Right renal pelvis (tissue), 4 donors: ENCODE results near the gene GNB4. TPM values are rescaled to one million over a fixed set of nuclear protein-coding genes. Genes with fewer than 3 reads are reported as not detected.

Experiments used
- DNase-seq, 4 donors: peaks; one replicate each; pipeline ENCODE4 v3.0.0-alpha.2; 2013; ENCODE audit warnings: low read depth in 4 of 4, low spot score in 3 of 4, missing footprints in 1 of 4
- polyA plus RNA-seq, 4 donors: library from polyadenylated mRNA; unstranded; fragments of 120-200 nt; gene quantifications; one replicate each; pipeline ENCODE4 v1.2.1, GENCODE V29; 2013; ENCODE audit not compliant: insufficient read length in 4 of 4

The GNB4 gene
- 10 to 100 TPM; 25.7 to 33.9 (median 31.6) TPM for polyA plus RNA-seq

GRCh38 chr3:179451265-179452175 is at the start of gene GNB4:
GNB4 (minus strand) TSS chr3:179451470; CDS start chr3:179426200, 25,270 bp downstream.
- DNase-seq: peak in 3 of 4 donors; percentile 67 to 72 (median 71)

GRCh38 chr3:179495483-179495882 is 44.2 kb upstream of the GNB4 start:
- no peak for DNase-seq

- no peak for DNase-seq
Observed at GRCh38 chr3:179493260-179493659, 42.0 kb upstream of the GNB4 start.

GRCh38 chr3:179488213-179488612 is 36.9 kb upstream of the GNB4 start:
- DNase-seq: no peak

GRCh38 chr3:179486806-179487205 is 35.5 kb upstream of the GNB4 start:
- DNase-seq: no peak

- no peak for DNase-seq
Observed at GRCh38 chr3:179482857-179483256, 31.6 kb upstream of the GNB4 start.

GRCh38 chr3:179476215-179476614 is 24.9 kb upstream of the GNB4 start:
- DNase-seq: no peak

- DNase-seq: no peak
Observed at GRCh38 chr3:179474480-179474879, 23.2 kb upstream of the GNB4 start.

- DNase-seq: no peak
Observed at GRCh38 chr3:179473565-179473964, 22.3 kb upstream of the GNB4 start.

GRCh38 chr3:179464323-179465092 is 13.2 kb upstream of the GNB4 start:
- no peak for DNase-seq

- no peak for DNase-seq
Observed at GRCh38 chr3:179463319-179463718, 12.0 kb upstream of the GNB4 start.

GRCh38 chr3:179460260-179460659 is 9.0 kb upstream of the GNB4 start:
- no peak for DNase-seq

GRCh38 chr3:179455954-179456353 is 4.7 kb upstream of the GNB4 start:
- no peak for DNase-seq

- DNase-seq: no peak
Observed at GRCh38 chr3:179454887-179455286, 3.6 kb upstream of the GNB4 start.

GRCh38 chr3:179453967-179454366 is 2.7 kb upstream of the GNB4 start:
- no peak for DNase-seq

- DNase-seq: no peak
Observed at GRCh38 chr3:179452872-179453271, 1.6 kb upstream of the GNB4 start.

- DNase-seq: peak in 3 of 4 donors; percentile 72 to 77 (median 76)
Observed at GRCh38 chr3:179452176-179452564, 900 bp upstream of the GNB4 start.

GRCh38 chr3:179450901-179451264 is 387 bp downstream of the GNB4 start:
- DNase-seq: no peak

- no peak for DNase-seq
Observed at GRCh38 chr3:179450261-179450701, 989 bp downstream of the GNB4 start.

- DNase-seq: no peak
Observed at GRCh38 chr3:179449636-179450035, 1.6 kb downstream of the GNB4 start.

GRCh38 chr3:179447251-179447650 is 4.0 kb downstream of the GNB4 start:
- DNase-seq: no peak

- no peak for DNase-seq
Observed at GRCh38 chr3:179446501-179446900, 4.8 kb downstream of the GNB4 start.
